Measurements from ENCODE around the gene PSAPL1. TPM values are rescaled to one million over a fixed set of nuclear protein-coding genes. Genes with fewer than 3 reads are reported as not detected.
A peak's percentile ranks its signal among the peaks of the same experiment; 100 is the strongest.

PSAPL1 gene
- total RNA-seq, 1 donor from 2014 or later, result not detected

GRCh38 chr4:7428261-7429068 lies 6.3 kb downstream of the PSAPL1 start:
- H3K27me3 ChIP-seq (ENCODE audit: low read depth), result no peaks in the 10 kb centered on the region
- no peak for TF ChIP-seq CTCF (IDR thresholded peaks at IDR 0.05)
- DNase-seq (peak; percentile 35), ATAC-seq (no peak)
- no peaks in the 10 kb centered on the region for H3K36me3 ChIP-seq
- H3K4me1 ChIP-seq, result no peaks in the 10 kb centered on the region
- intact Hi-C loops (cut with DNase I), result no loop called here
- H3K9me3 ChIP-seq, result no peaks in the 10 kb centered on the region
- no peak overlapping the region for H3K4me3 ChIP-seq
- H3K27ac ChIP-seq, result no peak overlapping the region

DNA sequence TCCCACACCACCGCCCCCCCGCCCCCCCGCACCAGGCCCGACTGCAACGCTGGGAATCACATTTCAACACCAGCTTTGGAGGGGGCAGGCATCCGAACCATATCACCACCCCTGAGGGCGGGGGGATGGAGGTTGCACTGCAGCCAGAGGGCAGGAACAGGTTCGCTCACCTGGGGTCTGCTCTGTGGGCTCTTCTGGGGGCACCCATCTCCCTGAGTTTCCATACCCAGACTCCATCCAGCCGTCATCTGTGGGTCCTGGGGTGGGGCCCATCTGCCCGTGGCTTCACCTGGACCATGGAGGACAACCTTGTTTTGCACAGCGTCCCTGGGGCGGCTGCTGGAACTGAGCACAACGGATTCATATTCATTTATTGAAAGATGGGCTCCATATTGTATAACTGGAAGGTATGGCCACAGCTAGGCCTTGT lies 6.9 kb downstream of the PSAPL1 start:
- intact Hi-C loops (cut with DNase I), result no loop called here
- no peaks in the 10 kb centered on the region for H3K27me3 ChIP-seq (ENCODE audit: low read depth)
- H3K9me3 ChIP-seq, result no peaks in the 10 kb centered on the region
- no peaks in the 10 kb centered on the region for H3K36me3 ChIP-seq
- ATAC-seq (no peak), DNase-seq (no peak)
- H3K27ac ChIP-seq, result no peak overlapping the region
- H3K4me3 ChIP-seq, result no peak overlapping the region
- no peak for TF ChIP-seq CTCF (IDR thresholded peaks at IDR 0.05)
- H3K4me1 ChIP-seq, result no peaks in the 10 kb centered on the region

DNA sequence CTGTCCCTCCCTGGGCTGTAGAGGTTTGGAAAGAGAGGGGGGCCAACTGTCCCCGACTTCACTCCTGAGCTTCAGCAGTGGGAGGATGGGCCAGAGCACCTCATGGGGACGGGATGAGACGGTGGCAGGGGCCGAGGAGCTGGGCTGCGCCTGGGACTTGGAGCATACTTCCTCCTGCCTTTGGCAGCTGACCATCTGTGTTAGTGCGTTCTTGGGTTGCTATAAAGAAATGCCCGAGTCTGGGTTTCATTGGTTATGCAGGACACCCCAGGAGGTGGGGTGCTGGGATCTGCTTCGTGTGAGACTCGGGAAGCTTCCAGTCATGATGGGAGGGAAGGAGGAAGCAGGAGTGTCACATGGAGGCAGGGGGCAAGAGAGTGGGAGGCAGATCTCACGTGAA lies 7.4 kb downstream of the PSAPL1 start:
- H3K4me1 ChIP-seq, result no peaks in the 10 kb centered on the region
- H3K36me3 ChIP-seq, result no peaks in the 10 kb centered on the region
- H3K27ac ChIP-seq, result no peak overlapping the region
- H3K4me3 ChIP-seq, result no peak overlapping the region
- no peaks in the 10 kb centered on the region for H3K9me3 ChIP-seq
- ATAC-seq, result no peak
- DNase-seq, result no peak
- TF ChIP-seq CTCF (IDR thresholded peaks at IDR 0.05), result no peak
- no peaks in the 10 kb centered on the region for H3K27me3 ChIP-seq (ENCODE audit: low read depth)
- intact Hi-C loops (cut with DNase I), result no loop called here

DNA sequence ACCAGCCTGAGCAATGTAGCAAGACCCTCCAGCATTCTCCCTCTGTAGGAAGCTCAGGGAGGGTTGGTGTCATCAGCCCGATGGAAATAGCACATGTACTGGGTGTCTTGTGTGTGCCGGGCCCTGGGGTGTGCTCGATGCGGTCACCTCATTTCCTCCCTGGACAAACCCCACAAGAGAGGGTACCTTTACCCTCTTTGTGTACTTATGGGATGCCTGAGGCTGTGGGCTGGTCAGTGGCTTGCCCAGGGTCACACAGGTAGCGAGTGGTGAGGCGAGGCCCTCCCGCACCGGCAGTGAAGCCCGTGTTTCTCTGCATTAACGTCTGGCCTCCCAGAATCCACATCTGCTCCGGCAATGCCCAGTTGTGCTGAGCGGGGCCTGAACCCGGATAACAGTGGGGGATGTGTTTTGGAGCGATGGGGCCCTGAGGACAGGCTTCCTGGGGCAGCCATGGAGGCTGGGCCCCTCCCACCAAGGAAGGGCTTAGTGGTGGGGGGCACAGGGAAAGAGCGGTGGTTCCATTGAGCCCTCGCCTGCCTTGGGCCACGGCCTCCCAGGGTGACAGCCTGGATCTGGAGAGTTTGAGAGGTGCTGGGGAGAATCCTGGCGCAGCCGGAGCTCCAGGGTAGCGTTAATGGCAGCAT lies 8.1 kb downstream of the PSAPL1 start:
- intact Hi-C loops (cut with DNase I), result no loop called here
- no peak for ATAC-seq
- H3K4me1 ChIP-seq, result no peaks in the 10 kb centered on the region
- H3K27ac ChIP-seq, result no peak overlapping the region
- no peak for TF ChIP-seq CTCF (IDR thresholded peaks at IDR 0.05)
- no peaks in the 10 kb centered on the region for H3K27me3 ChIP-seq (ENCODE audit: low read depth)
- H3K9me3 ChIP-seq, result no peaks in the 10 kb centered on the region
- DNase-seq, result peak; percentile 23
- no peaks in the 10 kb centered on the region for H3K36me3 ChIP-seq
- no peak overlapping the region for H3K4me3 ChIP-seq

DNA sequence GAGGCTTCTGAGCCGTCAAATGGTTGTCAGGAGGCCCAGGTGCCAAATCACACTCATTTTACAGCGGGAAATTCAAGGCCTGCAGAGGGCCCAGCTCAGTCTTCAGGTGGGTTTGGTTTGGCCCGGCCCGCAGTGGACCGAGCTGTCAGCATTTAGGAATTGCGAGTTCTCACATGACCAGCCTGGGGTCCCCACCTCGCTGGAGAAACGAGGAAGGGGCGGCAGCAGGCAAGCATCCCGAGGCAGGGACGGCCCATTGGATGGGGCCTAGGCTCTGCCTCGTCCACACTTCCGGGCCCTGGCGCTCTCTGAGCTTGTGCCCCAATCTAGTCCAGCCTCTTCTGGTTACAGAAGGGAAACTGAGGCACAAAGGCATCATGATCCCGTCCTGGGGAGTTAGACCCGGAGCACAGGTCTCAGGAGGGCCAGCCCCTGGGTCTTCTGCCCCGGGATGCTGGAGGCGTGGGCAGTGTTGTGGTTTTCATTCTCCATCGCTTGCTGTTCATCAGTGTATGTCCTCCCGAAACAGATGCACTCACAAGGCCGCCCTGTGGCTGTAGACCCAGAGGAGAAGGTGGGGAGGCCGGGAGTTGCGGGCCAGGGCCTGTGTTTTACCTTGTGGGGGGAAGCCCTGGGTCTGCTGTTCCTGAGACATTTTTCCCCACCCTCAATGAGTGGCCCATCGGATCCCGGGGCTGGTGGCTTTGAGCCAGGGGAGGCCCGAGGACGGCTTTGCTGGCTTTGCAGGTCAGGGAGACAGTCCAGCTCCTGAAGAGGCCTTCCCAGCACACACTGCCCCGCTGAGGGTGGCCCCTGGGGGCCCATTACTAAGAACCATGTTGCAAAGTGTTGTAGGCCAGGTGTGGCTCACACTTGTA lies 8.9 kb downstream of the PSAPL1 start:
- H3K27ac ChIP-seq, result no peak overlapping the region
- H3K9me3 ChIP-seq, result no peaks in the 10 kb centered on the region
- ATAC-seq (no peak), DNase-seq (peak; percentile 36)
- H3K36me3 ChIP-seq, result no peaks in the 10 kb centered on the region
- no peaks in the 10 kb centered on the region for H3K27me3 ChIP-seq (ENCODE audit: low read depth)
- no peak for TF ChIP-seq CTCF (IDR thresholded peaks at IDR 0.05)
- no peak overlapping the region for H3K4me3 ChIP-seq
- H3K4me1 ChIP-seq, result no peaks in the 10 kb centered on the region
- intact Hi-C loops (cut with DNase I), result no loop called here

Measured in lower lobe of right lung (tissue), 2 donors.